SU-DHL-6 (cell line): ENCODE data around the gene ARV1.

Source experiments
- CTCF ChIP-seq: fragments of 200-600 bp; sonication (generic); IDR thresholded peaks from one replicate; pipeline ENCODE4 v1.5.1; 2017; ENCODE audit warnings: antibody characterized with exemption, mild to moderate bottlenecking, low read length, moderate library complexity; ENCODE audit not compliant: insufficient read depth, poor library complexity, severe bottlenecking
- EZH2phosphoT487 ChIP-seq: fragments of 200-600 bp; sonication (generic), shearing (Covaris generic); conservative IDR thresholded peaks from 2 replicates; pipeline ENCODE4 v1.6.1; 2018; ENCODE audit warnings: mild to moderate bottlenecking, antibody characterized with exemption, low read length, moderate library complexity, mixed read lengths

GRCh38 chr1:230935852-230936251 is 43.0 kb upstream of the ARV1 start:
- no peak for TF ChIP-seq EZH2phosphoT487
- TF ChIP-seq CTCF: no peak
